HG03565 (cell line): ENCODE data around the gene LYG2.
"Not testable (repeated sequence)": the region's sequence is repeated elsewhere in the genome, so short reads cannot be mapped to it uniquely, and the experiment has no call there.

Experiments used
- ATAC-seq: cut with Tn5 transposase; IDR thresholded peaks from one replicate; pipeline ENCODE4 v1.9.1; 2021; ENCODE audit warnings: mild to moderate bottlenecking, moderate library complexity; ENCODE audit not compliant: unreplicated experiment

Gene LYG2

DNA sequence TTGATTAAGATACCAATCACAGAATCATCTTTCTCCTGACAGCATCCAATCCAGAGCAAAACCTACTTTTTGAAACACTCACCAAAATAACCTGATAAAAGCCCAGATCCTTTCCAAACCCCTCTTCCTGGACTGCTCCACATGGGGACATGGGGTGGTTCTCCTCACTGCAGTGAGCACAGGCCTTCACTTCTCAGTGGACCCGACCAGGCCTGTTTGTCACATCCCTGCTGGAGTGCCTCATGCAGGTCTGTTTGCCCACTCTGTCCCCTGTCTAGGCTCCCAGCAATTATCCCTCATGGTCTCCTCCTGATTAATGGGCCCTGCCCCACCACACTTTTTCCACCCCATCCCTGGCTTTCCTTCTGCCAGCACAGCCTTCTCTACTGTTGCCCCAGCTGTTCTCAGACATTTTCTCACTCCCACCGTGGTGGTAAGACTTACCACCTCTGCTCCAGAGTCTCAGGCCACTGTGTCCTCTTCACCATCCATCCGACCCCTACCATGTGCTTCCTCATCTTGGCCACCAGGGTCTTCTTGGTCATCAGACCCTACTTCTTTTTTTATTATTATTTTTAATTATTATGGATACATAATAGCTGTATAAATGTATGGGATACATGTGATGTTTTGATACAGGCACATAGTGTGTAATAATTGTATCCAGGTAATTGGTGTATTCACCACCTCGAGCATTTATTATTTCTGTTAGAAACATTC lies 53.3 kb downstream of the LYG2 start:
- ATAC-seq = no peak

DNA sequence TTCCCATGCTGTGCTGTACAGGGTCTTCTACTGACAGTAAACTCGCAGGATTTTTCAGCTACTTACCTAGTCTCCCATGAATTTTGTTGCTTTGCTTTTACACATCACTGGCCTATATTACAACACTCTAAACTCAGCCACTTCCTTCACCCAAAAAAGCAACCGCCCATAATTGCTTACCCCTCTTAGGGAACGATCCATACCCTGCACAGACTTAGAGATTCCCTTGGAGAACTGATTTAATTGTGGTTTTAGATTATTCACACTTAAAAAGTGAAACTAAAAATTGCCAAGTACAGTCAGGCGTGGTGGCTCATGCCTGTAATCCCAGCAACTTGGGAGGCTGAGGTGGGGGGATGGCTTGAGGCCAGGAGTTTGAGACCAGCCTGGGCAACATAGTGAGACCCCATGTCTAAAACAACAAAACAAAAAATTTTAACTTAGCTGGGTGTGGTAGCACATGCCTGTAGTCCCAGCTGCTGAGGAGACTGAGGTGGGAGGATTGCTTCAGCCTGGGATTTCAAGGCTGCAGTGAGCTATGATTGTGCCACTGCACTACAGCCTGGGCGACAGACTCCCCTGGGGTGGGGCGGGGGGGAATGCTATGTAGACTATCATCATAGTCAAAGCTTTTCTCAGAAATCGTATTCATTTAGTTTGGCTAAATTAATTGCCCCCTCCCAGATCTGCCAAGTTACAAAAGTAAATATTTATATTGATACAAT lies 55.2 kb downstream of the LYG2 start:
- ATAC-seq = no peak

DNA sequence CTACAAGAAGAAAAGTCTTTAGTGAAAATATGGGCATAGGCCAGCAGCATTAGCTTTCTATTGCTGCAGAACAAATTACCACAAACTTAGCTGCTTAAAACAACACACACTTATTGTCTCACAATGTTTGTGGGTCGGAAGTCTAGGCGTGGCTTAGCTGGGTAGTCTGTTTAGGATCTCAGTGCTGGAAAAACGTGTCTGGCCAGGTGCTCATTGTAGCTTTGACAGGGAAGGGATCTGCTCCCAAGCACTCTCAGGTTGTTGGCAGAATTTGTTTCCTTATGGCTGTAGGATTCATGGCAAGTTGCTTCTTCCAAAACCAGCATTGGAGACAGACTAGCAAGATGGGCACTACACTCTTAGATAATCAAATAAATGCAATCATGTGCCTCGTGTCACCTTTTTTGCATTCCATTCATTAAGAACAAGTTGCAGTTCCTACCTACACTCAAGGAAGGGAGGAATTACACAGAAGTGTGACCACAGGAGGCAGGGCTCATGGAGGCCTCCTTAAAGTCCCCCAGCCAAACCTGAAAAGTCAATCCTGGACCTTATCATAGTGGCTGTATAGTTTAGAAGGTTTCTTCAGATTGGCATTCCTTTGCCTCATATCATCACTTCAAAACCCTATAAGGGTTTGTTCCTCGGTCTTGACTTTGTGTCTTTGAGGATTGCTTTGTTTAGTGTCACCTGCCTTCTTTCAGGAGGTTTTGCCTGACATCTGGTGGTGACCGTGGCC lies 57.2 kb downstream of the LYG2 start:
- no peak for ATAC-seq

DNA sequence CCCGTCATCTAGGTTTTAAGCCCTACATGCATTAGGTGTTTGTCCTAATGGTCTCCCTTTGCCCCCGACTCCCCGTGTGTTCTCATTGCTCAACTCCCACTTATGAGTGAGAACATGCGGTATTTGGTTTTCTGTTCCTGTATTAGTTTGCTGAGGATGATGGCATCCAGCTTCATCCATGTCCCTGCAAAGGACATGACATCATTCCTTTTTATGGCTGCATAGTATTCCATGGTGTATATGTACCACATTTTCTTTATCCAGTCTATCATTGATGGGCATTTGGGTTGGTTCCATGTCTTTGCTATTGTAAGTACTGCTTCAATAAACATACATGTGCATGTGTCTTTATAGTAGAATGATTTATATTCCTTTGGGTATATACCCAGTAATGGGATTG lies 63.1 kb downstream of the LYG2 start:
- ATAC-seq = not testable (repeated sequence)
